Pancreas (tissue), 10 donors: Measurements from ENCODE around the gene SRSF1. TPM values are rescaled to one million over a fixed set of nuclear protein-coding genes. Genes with fewer than 3 reads are reported as not detected.

Source experiments
- ATAC-seq, 4 donors: fragments of 200-7000 bp; cut with Tn5 transposase; one replicate each; pipeline versions ENCODE4 v1.8.0 to v1.9.1; 2020; ENCODE audit warnings: mild to moderate bottlenecking in 4 of 4, moderate library complexity in 4 of 4
- DNase-seq, 6 donors: peaks; one replicate each; pipeline ENCODE4 v3.0.0-alpha.2; 2020
- FAIRE-seq: peaks from 2 replicates; lab custom pipeline; 2012; peaks lifted over from hg19 to GRCh38; lab: Jason Lieb, UNC
- H3K27ac ChIP-seq, 4 donors: fragments of 200-600 bp; sonication (generic); 1 replicate in 3 of 4; 2 replicates in 1 of 4; pipeline versions ENCODE4 v1.5.0 to v1.8.0; 2020
- H3K27me3 ChIP-seq, 4 donors: fragments of 200-600 bp; one replicate each; pipeline ENCODE4 v1.8.0; 2021
- H3K36me3 ChIP-seq, 3 donors: fragments of 200-600 bp; sonication (generic) in 1 of 3; one replicate each; pipeline versions ENCODE4 v1.5.0 to v1.8.0; 2020 to 2021
- H3K4me1 ChIP-seq, 3 donors: fragments of 200-600 bp; one replicate each; pipeline ENCODE4 v1.8.0; 2021
- H3K4me3 ChIP-seq, 4 donors: fragments of 200-600 bp; sonication (generic) in 2 of 4; one replicate each; pipeline versions ENCODE4 v1.5.0 to v1.8.0; 2020 to 2021
- H3K9me3 ChIP-seq, 4 donors: fragments of 200-600 bp; one replicate each; pipeline ENCODE4 v1.8.0; 2021
- WGBS, 2 donors: extraction: QIAGEN DNeasy Blood & Tissue Kit; methylation state at CpG; one replicate each; pipeline ENCODE4 v1.1.7; 2013; 5-methylcytosine and 5-hydroxymethylcytosine counted together
- intact Hi-C, 3 donors: fragments of 100-400 bp; cut with DNase I; formaldehyde crosslinking; loops; one replicate each; pipeline versions ENCODE4 v1.11.1 to v1.14.2; 2022
- polyA plus RNA-seq, 2 donors: library from polyadenylated mRNA; stranded (reverse); fragments of 200-250 nt; gene quantifications; one replicate each; pipeline ENCODE4 v1.2.3, GENCODE V29; 2013
- total RNA-seq, 6 donors: library from RNA; stranded (reverse); fragmentation: NEBNext Ultra II Directional in 4 of 6; extraction: Animal tissue kit (Norgen Biotek cat#: 25700) in 4 of 6; gene quantifications; one replicate each; pipeline versions ENCODE4 v1.2.1 to v1.2.4, GENCODE V29; 2021 to 2023
- TF ChIP-seq, protein P1 (sequence below), 4 donors: fragments of 200-600 bp; sonication (generic) in 3 of 4; IDR thresholded peaks; one replicate each; pipeline versions ENCODE4 v1.5.0 to v1.8.0; 2021; ENCODE audit warnings: antibody characterized with exemption in 4 of 4
- donor health status: healthy with polysubstance abuse.
- donor health status: DM: no; HTN: no; CAD: no; lungs with moderate emphysema.
- donor health status: DM: no; HTN: no; CAD: no.
- donor health status: control.
- donor health status: control.
- donor health status: Bipolar disorder and iron deficiency.
- donor health status: DM: yes; HTN: yes; CAD: no.
- donor health status: DM: no; HTN: no; CAD: no.
- donor health status: DM: no; HTN: no; CAD: no.
- donor health status: DM: yes; HTN: yes; CAD: no.

Gene SRSF1
- total and polyA plus RNA-seq, 8 donors = 37.5 to 95.2 (median 67.2) TPM

- H3K36me3 ChIP-seq = peaks cover 0 to 16% (median 0%) of the 10 kb centered on the region in 3 donors
- H3K9me3 ChIP-seq = no peaks in the 10 kb centered on the region
- 85 to 89% methylated on average over 3 of the region's 3 CpGs for WGBS, 2 donors
- FAIRE-seq = no peak
- H3K4me1 ChIP-seq = peaks cover 0 to 7% (median 0%) of the 10 kb centered on the region in 3 donors
- no peak for DNase-seq
- intact Hi-C loops = loop anchor here in 2 of 3 donors (5.0 kb wide), 1 partner anchor 140 kb away; no protein-coding TSS in a partner anchor
- no peak overlapping the region for H3K27ac ChIP-seq
- ATAC-seq = no peak
- no peak overlapping the region for H3K4me3 ChIP-seq
- no peaks in the 10 kb centered on the region for H3K27me3 ChIP-seq
- TF ChIP-seq, protein P1, sequence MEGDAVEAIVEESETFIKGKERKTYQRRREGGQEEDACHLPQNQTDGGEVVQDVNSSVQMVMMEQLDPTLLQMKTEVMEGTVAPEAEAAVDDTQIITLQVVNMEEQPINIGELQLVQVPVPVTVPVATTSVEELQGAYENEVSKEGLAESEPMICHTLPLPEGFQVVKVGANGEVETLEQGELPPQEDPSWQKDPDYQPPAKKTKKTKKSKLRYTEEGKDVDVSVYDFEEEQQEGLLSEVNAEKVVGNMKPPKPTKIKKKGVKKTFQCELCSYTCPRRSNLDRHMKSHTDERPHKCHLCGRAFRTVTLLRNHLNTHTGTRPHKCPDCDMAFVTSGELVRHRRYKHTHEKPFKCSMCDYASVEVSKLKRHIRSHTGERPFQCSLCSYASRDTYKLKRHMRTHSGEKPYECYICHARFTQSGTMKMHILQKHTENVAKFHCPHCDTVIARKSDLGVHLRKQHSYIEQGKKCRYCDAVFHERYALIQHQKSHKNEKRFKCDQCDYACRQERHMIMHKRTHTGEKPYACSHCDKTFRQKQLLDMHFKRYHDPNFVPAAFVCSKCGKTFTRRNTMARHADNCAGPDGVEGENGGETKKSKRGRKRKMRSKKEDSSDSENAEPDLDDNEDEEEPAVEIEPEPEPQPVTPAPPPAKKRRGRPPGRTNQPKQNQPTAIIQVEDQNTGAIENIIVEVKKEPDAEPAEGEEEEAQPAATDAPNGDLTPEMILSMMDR (IDR thresholded peaks at IDR 0.05) = no peak
These were observed 9.8 kb downstream of the SRSF1 start for GRCh38 chr17:57997085-57997809.

GRCh38 chr17:57995076-57995956, 11.7 kb downstream of the SRSF1 start:
- DNase-seq (peak in 5 of 6 donors; percentile 45 to 74 (median 55)), FAIRE-seq (no peak), ATAC-seq (peak; percentile 74 to 96 (median 92))
- Histone ChIP-seq H3K27ac (no peak overlapping the region), H3K4me1 (peaks cover 0 to 7% (median under 1%) of the 10 kb centered on the region in 3 donors), H3K27me3 (no peaks in the 10 kb centered on the region), H3K9me3 (no peaks in the 10 kb centered on the region), H3K4me3 (no peak overlapping the region), H3K36me3 (peaks cover 0 to 5% (median 0%) of the 10 kb centered on the region in 3 donors)
- 29 to 34% methylated on average over 4 of the region's 4 CpGs for WGBS, 2 donors
- intact Hi-C loops = loop anchor here in 2 of 3 donors (5.0 kb wide), 1 partner anchor 138 kb away; no protein-coding TSS in a partner anchor
- TF ChIP-seq, protein P1 (IDR thresholded peaks at IDR 0.05) = peak; percentile 18 to 49 (median 31)

- Histone ChIP-seq H3K27ac (peak overlapping the region in 1 of 4 donors; percentile 30), H3K36me3 (peaks cover 0 to 4% (median 0%) of the 10 kb centered on the region in 3 donors), H3K27me3 (no peaks in the 10 kb centered on the region), H3K9me3 (no peaks in the 10 kb centered on the region), H3K4me3 (no peak overlapping the region), H3K4me1 (peaks cover 0 to 9% (median 7%) of the 10 kb centered on the region in 3 donors)
- intact Hi-C loops = no loop called here
- FAIRE-seq (no peak), DNase-seq (no peak), ATAC-seq (no peak)
- TF ChIP-seq, protein P1 (IDR thresholded peaks at IDR 0.05) = no peak
- 42 to 51% methylated on average over 2 of the region's 2 CpGs for WGBS, 2 donors
These were observed 12.6 kb downstream of the SRSF1 start for GRCh38 chr17:57994436-57994835.

DNA sequence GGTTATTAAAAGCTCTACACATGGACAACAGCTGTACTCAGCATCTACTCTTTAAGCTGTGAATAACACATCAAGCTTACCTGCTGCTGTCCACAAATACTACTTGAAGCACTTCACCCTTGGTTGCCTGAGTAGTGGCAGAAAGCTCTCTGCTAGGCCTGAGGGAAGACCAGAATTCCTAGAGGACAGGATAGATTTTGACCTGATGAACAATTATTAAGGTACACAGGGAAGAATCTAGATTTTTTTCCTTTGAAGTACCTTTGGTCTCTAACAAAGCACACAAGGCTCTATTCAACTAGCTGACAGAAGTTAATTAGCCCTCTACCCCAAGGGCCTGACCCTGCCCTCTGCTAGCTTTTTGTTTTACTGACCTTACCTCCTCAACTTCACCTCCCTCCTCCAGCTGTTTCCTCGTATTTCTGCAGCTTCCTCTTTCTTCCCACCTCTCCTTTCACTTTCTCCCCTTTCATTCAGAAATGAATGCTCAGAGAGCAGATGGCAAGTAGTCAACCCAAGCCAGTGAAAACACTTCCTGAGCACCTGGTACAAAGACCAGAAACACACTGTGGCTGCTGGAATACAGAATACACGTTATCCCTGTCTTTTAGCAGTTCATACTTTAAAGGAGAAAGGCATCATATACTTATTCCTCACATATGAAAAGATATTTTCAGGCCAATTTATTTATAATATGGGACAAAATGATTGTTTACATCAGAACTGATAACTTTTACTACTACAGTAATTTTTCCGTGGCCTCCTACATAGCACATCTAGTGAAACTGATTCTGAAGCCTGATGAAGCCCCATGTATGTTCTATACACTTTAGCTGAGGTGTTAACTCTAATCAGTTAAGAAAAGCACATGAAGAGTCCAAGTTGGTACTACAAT, 13.3 kb downstream of the SRSF1 start:
- H3K4me3 ChIP-seq = no peak overlapping the region
- DNase-seq (no peak), ATAC-seq (peak in 1 of 4 donors; percentile 30), FAIRE-seq (no peak)
- H3K9me3 ChIP-seq = no peaks in the 10 kb centered on the region
- H3K27ac ChIP-seq = peak overlapping the region in 1 of 4 donors; percentile 30
- TF ChIP-seq, protein P1 (IDR thresholded peaks at IDR 0.05) = no peak
- H3K36me3 ChIP-seq = peaks cover 0 to 4% (median 0%) of the 10 kb centered on the region in 3 donors
- 45 to 53% methylated on average over 3 of the region's 3 CpGs for WGBS, 2 donors
- intact Hi-C loops = no loop called here
- peaks cover 5 to 16% (median 13%) of the 10 kb centered on the region in 3 donors for H3K4me1 ChIP-seq
- no peaks in the 10 kb centered on the region for H3K27me3 ChIP-seq
